Adipose tissue (tissue), 3 donors: ENCODE data around the gene ABHD4. TPM values are rescaled to one million over a fixed set of nuclear protein-coding genes. Genes with fewer than 3 reads are reported as not detected.
"Not testable (repeated sequence)": the region's sequence is repeated elsewhere in the genome, so short reads cannot be mapped to it uniquely, and the experiment has no call there.

Source experiments
- H3K27ac ChIP-seq: one replicate; pipeline ENCODE4 v1.5.1; 2013; ENCODE audit warnings: low read depth, low read length
- WGBS, 3 donors: extraction: QIAGEN DNeasy Blood & Tissue Kit; methylation state at CpG; one replicate each; pipeline ENCODE4 v1.1.7; 2013; 5-methylcytosine and 5-hydroxymethylcytosine counted together
- polyA plus RNA-seq, 3 donors: library from polyadenylated mRNA; stranded (reverse); fragments of 200-250 nt; gene quantifications; one replicate each; pipeline ENCODE4 v1.2.3, GENCODE V29; 2013
- donor health status: healthy with polysubstance abuse.
- donor health status: Bipolar disorder and iron deficiency.
- donor health status: healthy.

The ABHD4 gene
- polyA plus RNA-seq, 3 donors, result 9.3 to 20.0 (median 19.5) TPM

- H3K27ac ChIP-seq, result no peak overlapping the region
- WGBS, 3 donors, result 87 to 92% (median 87%) methylated on average over 2 of the region's 2 CpGs
These were observed 12.8 kb downstream of the ABHD4 start for GRCh38 chr14:22610931-22611330.

- no peak overlapping the region for H3K27ac ChIP-seq
- 44 to 63% (median 48%) methylated on average over 2 of the region's 2 CpGs for WGBS, 3 donors
These were observed 15.1 kb downstream of the ABHD4 start for GRCh38 chr14:22613106-22613695.

GRCh38 chr14:22613736-22614239 is 15.7 kb downstream of the ABHD4 start:
- WGBS, 3 donors, result 55 to 63% (median 60%) methylated on average over 3 of the region's 3 CpGs
- no peak overlapping the region for H3K27ac ChIP-seq

GRCh38 chr14:22614240-22614799 is 16.2 kb downstream of the ABHD4 start:
- 23 to 37% (median 28%) methylated on average over 6 of the region's 6 CpGs for WGBS, 3 donors
- no peak overlapping the region for H3K27ac ChIP-seq

GRCh38 chr14:22615765-22616164 is 17.7 kb downstream of the ABHD4 start:
- 90 to 94% (median 92%) methylated on average over 2 of the region's 2 CpGs for WGBS, 3 donors
- H3K27ac ChIP-seq, result not testable (repeated sequence)

- no peak overlapping the region for H3K27ac ChIP-seq
- 85 to 96% (median 91%) methylated on average over 2 of the region's 2 CpGs for WGBS, 3 donors
These were observed 24.2 kb downstream of the ABHD4 start for GRCh38 chr14:22622255-22622654.

GRCh38 chr14:22623047-22623446 is 24.9 kb downstream of the ABHD4 start:
- 7 to 33% (median 24%) methylated on average over 2 of the region's 2 CpGs for WGBS, 3 donors
- H3K27ac ChIP-seq, result no peak overlapping the region

GRCh38 chr14:22626590-22626989 is 28.5 kb downstream of the ABHD4 start:
- 85 to 89% (median 88%) methylated on average over 6 of the region's 6 CpGs for WGBS, 3 donors
- no peak overlapping the region for H3K27ac ChIP-seq

GRCh38 chr14:22627506-22628263 is 29.6 kb downstream of the ABHD4 start:
- no peak overlapping the region for H3K27ac ChIP-seq
- WGBS, 3 donors, result 65 to 83% (median 81%) methylated on average over 7 of the region's 7 CpGs

- H3K27ac ChIP-seq, result no peak overlapping the region
- WGBS, 3 donors, result 61 to 71% (median 61%) methylated on average over 5 of the region's 5 CpGs
These were observed 31.3 kb downstream of the ABHD4 start for GRCh38 chr14:22629361-22629760.

GRCh38 chr14:22630066-22630465 is 32.0 kb downstream of the ABHD4 start:
- WGBS, 3 donors, result 92 to 96% (median 94%) methylated on average over 3 of the region's 3 CpGs
- H3K27ac ChIP-seq, result no peak overlapping the region

- H3K27ac ChIP-seq, result no peak overlapping the region
- 67 to 71% (median 71%) methylated on average over 2 of the region's 2 CpGs for WGBS, 3 donors
These were observed 32.4 kb downstream of the ABHD4 start for GRCh38 chr14:22630486-22630885.

- no peak overlapping the region for H3K27ac ChIP-seq
- WGBS, 3 donors, result 80 to 91% (median 86%) methylated on average over 8 of the region's 8 CpGs
These were observed 36.3 kb downstream of the ABHD4 start for GRCh38 chr14:22634233-22634900.

- not testable (repeated sequence) for H3K27ac ChIP-seq
- WGBS, 3 donors, result 0 to 68% (median 57%) methylated on average over 1 of the region's 1 CpG
These were observed 37.9 kb downstream of the ABHD4 start for GRCh38 chr14:22635980-22636379.

GRCh38 chr14:22640192-22640591 is 42.1 kb downstream of the ABHD4 start:
- no peak overlapping the region for H3K27ac ChIP-seq

GRCh38 chr14:22641846-22642245 is 43.7 kb downstream of the ABHD4 start:
- WGBS, 3 donors, result 42 to 57% (median 56%) methylated on average over 3 of the region's 3 CpGs
- H3K27ac ChIP-seq, result no peak overlapping the region

GRCh38 chr14:22644305-22644635 is 46.2 kb downstream of the ABHD4 start, which contains the start of gene OR6J1:
Gene OR6J1, minus strand, starts transcription at chr14:22644352. Its CDS starts 9,541 bp downstream, at chr14:22634811.
- 35 to 77% (median 71%) methylated on average over 1 of the region's 1 CpG for WGBS, 3 donors

GRCh38 chr14:22646570-22647254 is 48.6 kb downstream of the ABHD4 start:
- H3K27ac ChIP-seq, result no peak overlapping the region
- 86 to 89% (median 88%) methylated on average over 4 of the region's 4 CpGs for WGBS, 3 donors

More at GRCh38 chr14:22644305-22644635, 46.2 kb downstream of the ABHD4 start, which contains the start of gene OR6J1:
- H3K27ac ChIP-seq, result no peak within 1 kb of the TSS
